Spleen (tissue), 11 donors: ENCODE data around the gene SHOX. TPM values are rescaled to one million over a fixed set of nuclear protein-coding genes. Genes with fewer than 3 reads are reported as not detected.

ENCODE experiments used
- DNase-seq: peaks from one replicate; pipeline ENCODE4 v3.0.0-alpha.2; 2020
- H3K27ac ChIP-seq, 8 donors: fragments of 200-600 bp; sonication (generic) in 7 of 8; 1 replicate in 4 of 8; 2 replicates in 4 of 8; pipeline versions ENCODE4 v1.5.0 to v1.8.0; 2016 to 2021; ENCODE audit warnings: inconsistent platforms in 4 of 8, mild to moderate bottlenecking in 4 of 8, moderate library complexity in 1 of 8
- H3K27me3 ChIP-seq, 7 donors: fragments of 200-600 bp; sonication (generic) in 6 of 7; replicated peaks in 1 of 7; 1 replicate in 4 of 7; 2 replicates in 3 of 7; pipeline versions ENCODE4 v1.5.0 to v1.8.0; 2016 to 2021; ENCODE audit warnings: inconsistent platforms in 3 of 7, mild to moderate bottlenecking in 1 of 7
- H3K36me3 ChIP-seq, 6 donors: fragments of 200-600 bp; sonication (generic) in 5 of 6; 1 replicate in 4 of 6; 2 replicates in 2 of 6; pipeline versions ENCODE4 v1.5.0 to v1.8.0; 2016 to 2021; ENCODE audit warnings: inconsistent platforms in 2 of 6
- H3K4me1 ChIP-seq, 6 donors: fragments of 200-600 bp; sonication (generic) in 5 of 6; 1 replicate in 3 of 6; 2 replicates in 3 of 6; pipeline versions ENCODE4 v1.5.0 to v1.8.0; 2016 to 2021; ENCODE audit warnings: inconsistent platforms in 3 of 6
- H3K4me3 ChIP-seq, 8 donors: fragments of 200-600 bp; sonication (generic) in 7 of 8; 1 replicate in 4 of 8; 2 replicates in 4 of 8; pipeline versions ENCODE4 v1.5.0 to v1.8.0; 2016 to 2021; ENCODE audit warnings: inconsistent platforms in 4 of 8, mild to moderate bottlenecking in 4 of 8, moderate library complexity in 2 of 8
- H3K9me3 ChIP-seq, 8 donors: fragments of 200-600 bp; sonication (generic) in 7 of 8; 1 replicate in 4 of 8; 2 replicates in 4 of 8; pipeline versions ENCODE4 v1.5.0 to v1.8.0; 2016 to 2021; ENCODE audit warnings: inconsistent platforms in 4 of 8
- POLR2A ChIP-seq, 3 donors: fragments of 450-650 bp; IDR thresholded peaks; one replicate each; pipeline ENCODE4 v1.5.1; 2017; ENCODE audit warnings: antibody characterized with exemption in 3 of 3, mild to moderate bottlenecking in 1 of 3
- POLR2AphosphoS5 ChIP-seq, 3 donors: sonication (generic); formaldehyde crosslinking; IDR thresholded peaks; one replicate each; pipeline ENCODE4 v1.5.1; 2017; ENCODE audit warnings: antibody characterized with exemption in 3 of 3
- WGBS, 5 donors: extraction: QIAGEN DNeasy Blood & Tissue Kit in 3 of 5; methylation state at CpG; one replicate each; pipeline versions ENCODE4 v1.1.5 to v1.1.7; 2013 to 2018; 5-methylcytosine and 5-hydroxymethylcytosine counted together
- intact Hi-C: fragments of 100-400 bp; cut with DNase I; formaldehyde crosslinking; loops from one replicate; pipeline ENCODE4 v1.15.0; 2023; ENCODE audit warnings: low total_unique reads
- polyA plus RNA-seq, 3 donors: library from polyadenylated mRNA; stranded (reverse); fragments of 200-250 nt; gene quantifications; one replicate each; pipeline ENCODE4 v1.2.1, GENCODE V29; 2013
- total RNA-seq, 7 donors: library from RNA; depleted of rRNA in 3 of 7; stranded (reverse); fragments of >200 nt in 3 of 7; fragmentation: NEBNext Ultra II Directional in 4 of 7; extraction: Animal tissue kit (Norgen Biotek cat#: 25700) in 4 of 7; gene quantifications; one replicate each; pipeline versions ENCODE4 v1.1.0 to v1.2.1, GENCODE V29; 2016 to 2021
- TF ChIP-seq, protein P1 (sequence below), 11 experiments: fragments of 200-600 bp in 7 of 11; fragments of 450-650 bp in 4 of 11; sonication (generic) in 4 of 11; IDR thresholded peaks in 8 of 11; conservative IDR thresholded peaks in 3 of 11; 1 replicate in 7 of 11; 2 replicates in 4 of 11; pipeline versions ENCODE4 v1.4.0 to v1.8.0; 2016 to 2021; ENCODE audit warnings: antibody characterized with exemption in 11 of 11, inconsistent platforms in 4 of 11, mild to moderate bottlenecking in 1 of 11
- donor health status: healthy with polysubstance abuse.
- donor health status: DM: no; HTN: no; CAD: no; lungs with moderate emphysema.
- donor health status: DM: no; HTN: no; CAD: no.
- donor health status: Bipolar disorder and iron deficiency.
- donor health status: healthy.
- donor health status: DM: no; HTN: no; CAD: no.
- donor health status: DM: yes; HTN: yes; CAD: no.

Gene SHOX
- total and polyA plus RNA-seq, 10 donors: not detected

DNA sequence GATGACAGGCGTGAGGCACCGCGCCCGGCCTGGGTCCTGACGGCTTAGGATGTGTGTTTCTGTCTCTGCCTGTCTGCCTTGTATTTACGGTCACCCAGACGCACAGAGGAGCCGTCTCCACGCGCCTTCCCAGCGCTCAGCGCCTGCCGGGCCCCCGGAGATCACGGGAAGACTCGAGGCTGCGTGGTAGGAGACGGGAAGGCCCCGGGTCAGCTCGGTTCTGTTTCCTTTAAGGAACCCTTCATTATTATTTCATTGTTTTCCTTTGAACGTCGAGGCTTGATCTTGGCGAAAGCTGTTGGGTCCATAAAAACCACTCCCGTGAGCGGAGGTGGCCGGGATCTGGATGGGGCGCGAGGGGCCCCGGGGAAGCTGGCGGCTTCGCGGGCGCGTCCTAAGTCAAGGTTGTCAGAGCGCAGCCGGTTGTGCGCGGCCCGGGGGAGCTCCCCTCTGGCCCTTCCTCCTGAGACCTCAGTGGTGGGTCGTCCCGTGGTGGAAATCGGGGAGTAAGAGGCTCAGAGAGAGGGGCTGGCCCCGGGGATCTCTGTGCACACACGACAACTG lies 1.3 kb downstream of the SHOX start:
- DNase-seq: peak; percentile 57
- WGBS, 5 donors: 3 to 11% (median 6%) methylated on average over 44 of the region's 44 CpGs
- Histone ChIP-seq H3K4me1 (peaks cover 0 to 8% (median under 1%) of the 10 kb centered on the region in 6 donors), H3K27ac (no peak overlapping the region), H3K36me3 (no peaks in the 10 kb centered on the region), H3K9me3 (no peaks in the 10 kb centered on the region), H3K4me3 (no peak overlapping the region), H3K27me3 (peaks cover 3 to 87% (median 71%) of the 10 kb centered on the region in 7 donors)
- intact Hi-C loops: no loop called here
- TF ChIP-seq POLR2A (IDR thresholded peaks at IDR 0.05) (no peak), POLR2AphosphoS5 (IDR thresholded peaks at IDR 0.05) (no peak)
- TF ChIP-seq, protein P1, sequence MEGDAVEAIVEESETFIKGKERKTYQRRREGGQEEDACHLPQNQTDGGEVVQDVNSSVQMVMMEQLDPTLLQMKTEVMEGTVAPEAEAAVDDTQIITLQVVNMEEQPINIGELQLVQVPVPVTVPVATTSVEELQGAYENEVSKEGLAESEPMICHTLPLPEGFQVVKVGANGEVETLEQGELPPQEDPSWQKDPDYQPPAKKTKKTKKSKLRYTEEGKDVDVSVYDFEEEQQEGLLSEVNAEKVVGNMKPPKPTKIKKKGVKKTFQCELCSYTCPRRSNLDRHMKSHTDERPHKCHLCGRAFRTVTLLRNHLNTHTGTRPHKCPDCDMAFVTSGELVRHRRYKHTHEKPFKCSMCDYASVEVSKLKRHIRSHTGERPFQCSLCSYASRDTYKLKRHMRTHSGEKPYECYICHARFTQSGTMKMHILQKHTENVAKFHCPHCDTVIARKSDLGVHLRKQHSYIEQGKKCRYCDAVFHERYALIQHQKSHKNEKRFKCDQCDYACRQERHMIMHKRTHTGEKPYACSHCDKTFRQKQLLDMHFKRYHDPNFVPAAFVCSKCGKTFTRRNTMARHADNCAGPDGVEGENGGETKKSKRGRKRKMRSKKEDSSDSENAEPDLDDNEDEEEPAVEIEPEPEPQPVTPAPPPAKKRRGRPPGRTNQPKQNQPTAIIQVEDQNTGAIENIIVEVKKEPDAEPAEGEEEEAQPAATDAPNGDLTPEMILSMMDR (IDR thresholded peaks at IDR 0.05 in 8 of 11, conservative IDR thresholded peaks at IDR 0.05 in 3 of 11): no peak

DNA sequence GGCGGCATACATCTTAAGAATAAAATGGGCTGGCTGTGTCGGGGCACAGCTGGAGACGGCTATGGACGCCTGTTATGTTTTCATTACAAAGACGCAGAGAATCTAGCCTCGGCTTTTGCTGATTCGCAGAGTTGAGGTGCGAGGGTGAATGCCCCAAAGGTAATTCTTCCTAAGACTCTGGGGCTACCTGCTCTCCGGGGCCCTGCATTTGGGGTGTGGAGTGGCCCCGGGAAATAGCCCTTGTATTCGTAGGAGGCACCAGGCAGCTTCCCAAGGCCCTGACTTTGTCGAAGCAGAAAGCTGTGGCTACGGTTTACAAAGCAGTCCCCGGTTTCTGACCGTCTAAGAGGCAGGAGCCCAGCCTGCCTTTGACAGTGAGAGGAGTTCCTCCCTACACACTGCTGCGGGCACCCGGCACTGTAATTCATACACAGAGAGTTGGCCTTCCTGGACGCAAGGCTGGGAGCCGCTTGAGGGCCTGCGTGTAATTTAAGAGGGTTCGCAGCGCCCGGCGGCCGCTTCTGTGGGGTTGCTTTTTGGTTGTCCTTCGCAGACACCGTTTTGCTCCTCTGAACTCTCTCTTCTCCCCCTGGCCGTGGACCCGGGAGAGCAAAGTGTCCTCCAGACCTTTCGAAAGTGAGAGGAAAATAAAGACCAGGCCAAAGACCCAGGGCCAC lies 1.9 kb downstream of the SHOX start:
- DNase-seq: peak; percentile 30
- intact Hi-C loops: no loop called here
- H3K27me3 ChIP-seq: peaks cover 3 to 87% (median 77%) of the 10 kb centered on the region in 7 donors
- H3K4me3 ChIP-seq: no peak overlapping the region
- H3K27ac ChIP-seq: no peak overlapping the region
- peaks cover 0 to 13% (median 3%) of the 10 kb centered on the region in 6 donors for H3K4me1 ChIP-seq
- TF ChIP-seq POLR2AphosphoS5 (IDR thresholded peaks at IDR 0.05) (no peak), POLR2A (IDR thresholded peaks at IDR 0.05) (no peak)
- TF ChIP-seq, protein P1 (IDR thresholded peaks at IDR 0.05 in 8 of 11, conservative IDR thresholded peaks at IDR 0.05 in 3 of 11): no peak
- no peaks in the 10 kb centered on the region for H3K9me3 ChIP-seq
- H3K36me3 ChIP-seq: no peaks in the 10 kb centered on the region
- 1 to 4% (median 4%) methylated on average over 30 of the region's 30 CpGs for WGBS, 5 donors

DNA sequence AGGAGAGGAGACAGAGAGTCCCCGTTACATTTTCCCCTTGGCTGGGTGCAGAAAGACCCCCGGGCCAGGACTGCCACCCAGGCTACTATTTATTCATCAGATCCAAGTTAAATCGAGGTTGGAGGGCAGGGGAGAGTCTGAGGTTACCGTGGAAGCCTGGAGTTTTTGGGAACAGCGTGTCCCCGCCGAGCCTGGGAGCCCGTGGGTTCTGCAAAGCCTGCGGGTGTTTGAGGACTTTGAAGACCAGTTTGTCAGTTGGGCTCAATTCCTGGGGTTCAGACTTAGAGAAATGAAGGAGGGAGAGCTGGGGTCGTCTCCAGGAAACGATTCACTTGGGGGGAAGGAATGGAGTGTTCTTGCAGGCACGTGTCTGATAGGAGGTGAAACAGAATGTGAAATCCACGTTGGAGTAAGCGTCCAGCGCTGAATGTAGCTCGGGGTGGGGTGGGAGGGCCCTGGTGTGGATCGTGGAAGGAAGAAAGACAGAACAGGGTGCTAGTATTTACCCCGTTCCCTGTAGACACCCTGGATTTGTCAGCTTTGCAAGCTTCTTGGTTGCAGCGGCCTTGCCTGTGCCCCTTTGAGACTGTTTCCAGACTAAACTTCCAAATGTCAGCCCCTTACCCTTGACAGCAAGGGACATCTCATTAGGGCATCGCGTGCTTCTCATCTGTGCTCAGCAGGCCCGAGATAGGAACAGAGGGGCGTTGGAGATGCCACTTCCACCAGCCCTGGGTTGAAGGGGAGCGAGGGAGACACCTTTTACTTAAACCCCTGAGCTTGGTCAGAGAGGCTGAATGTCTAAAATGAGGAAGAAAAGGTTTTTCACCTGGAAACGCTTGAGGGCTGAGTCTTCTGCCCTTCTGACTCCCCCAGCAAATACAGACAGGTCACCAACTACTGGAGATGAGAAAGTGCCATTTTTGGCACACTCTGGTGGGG lies 2.7 kb downstream of the SHOX start:
- Histone ChIP-seq H3K27ac (no peak overlapping the region), H3K4me3 (no peak overlapping the region), H3K9me3 (no peaks in the 10 kb centered on the region), H3K36me3 (no peaks in the 10 kb centered on the region), H3K4me1 (peaks cover 0 to 21% (median 9%) of the 10 kb centered on the region in 6 donors), H3K27me3 (peaks cover 3 to 87% (median 85%) of the 10 kb centered on the region in 7 donors)
- DNase-seq: peak; percentile 19
- intact Hi-C loops: no loop called here
- TF ChIP-seq POLR2AphosphoS5 (IDR thresholded peaks at IDR 0.05): no peak
- TF ChIP-seq, protein P1 (IDR thresholded peaks at IDR 0.05 in 8 of 11, conservative IDR thresholded peaks at IDR 0.05 in 3 of 11): no peak
- WGBS, 5 donors: 4 to 6% (median 4%) methylated on average over 25 of the region's 25 CpGs
